Epithelial cell of proximal tubule (primary cell): ENCODE results near the gene CTNND2. TPM values are rescaled to one million over a fixed set of nuclear protein-coding genes. Genes with fewer than 3 reads are reported as not detected.

ENCODE experiments used
- DNase-seq: peaks from one replicate; pipeline ENCODE4 v3.0.0-alpha.2; 2011; ENCODE audit warnings: low read depth
- H3K4me3 ChIP-seq: 2 replicates; pipeline ENCODE4 v1.5.1; 2011; ENCODE audit warnings: low read depth, mild to moderate bottlenecking, low read length
- CTCF ChIP-seq: conservative IDR thresholded peaks from 2 replicates; pipeline ENCODE4 v1.5.1; 2012; ENCODE audit warnings: low read depth, mild to moderate bottlenecking, low read length
- total RNA-seq: library from RNA; depleted of rRNA; stranded (reverse); fragments of >200 nt; gene quantifications from 2 replicates; pipeline ENCODE4 v1.2.3, GENCODE V29; 2015

CTNND2 gene
- total RNA-seq, 1 donor from 2014 or later: 0.12 TPM

GRCh38 chr5:11251247-11251646 lies 653.0 kb downstream of the CTNND2 start:
- no peak overlapping the region for H3K4me3 ChIP-seq
- no peak for TF ChIP-seq CTCF
- no peak for DNase-seq

- DNase-seq: no peak
- no peak for TF ChIP-seq CTCF
- H3K4me3 ChIP-seq: no peak overlapping the region
Measured at GRCh38 chr5:11248966-11249365, 655.3 kb downstream of the CTNND2 start.

- TF ChIP-seq CTCF: peak; percentile 16
- no peak for DNase-seq
- H3K4me3 ChIP-seq: no peak overlapping the region
Measured at GRCh38 chr5:11247224-11247623, 657.0 kb downstream of the CTNND2 start.

- H3K4me3 ChIP-seq: no peak overlapping the region
- no peak for DNase-seq
- no peak for TF ChIP-seq CTCF
Measured at GRCh38 chr5:11240293-11241190, 663.7 kb downstream of the CTNND2 start.

- DNase-seq: no peak
- H3K4me3 ChIP-seq: no peak overlapping the region
- TF ChIP-seq CTCF: no peak
Measured at GRCh38 chr5:11239261-11240015, 664.8 kb downstream of the CTNND2 start.

GRCh38 chr5:11234501-11234911 lies 669.7 kb downstream of the CTNND2 start:
- DNase-seq: no peak
- H3K4me3 ChIP-seq: no peak overlapping the region
- TF ChIP-seq CTCF: no peak
